HepG2 (cell line): ENCODE data around the gene ZNF687. TPM values are rescaled to one million over a fixed set of nuclear protein-coding genes. Genes with fewer than 3 reads are reported as not detected.

Experiments
- ATAC-seq: fragments of 200-7000 bp; cut with Tn5 transposase; 3 replicates; pipeline ENCODE4 v1.9.1; 2020; ENCODE audit warnings: mild to moderate bottlenecking, moderate library complexity
- BruUV-seq: library from RNA; stranded (reverse); fragments of 400-500 nt; replicated peaks from 2 replicates; lab custom pipeline; 2021; lab: Mats Ljungman, UMichigan
- CTCF ChIA-PET: fragments of 300-600 bp; formaldehyde crosslinking; extraction: SDS; loops from one replicate; lab custom pipeline; 2021; ENCODE audit warnings: low total read pairs, inconsistent platforms, low intra/inter-chr PET ratio; lab: Yijun Ruan, JAX
- POLR2A ChIA-PET: fragments of 350-600 bp; sonication (Branson Sonifier 250); formaldehyde crosslinking; loops from one replicate; lab custom pipeline; 2020; ENCODE audit warnings: antibody characterized with exemption, inconsistent platforms; lab: Yijun Ruan, JAX
- DNase-seq: peaks from one replicate; pipeline ENCODE4 v3.0.0-alpha.2; 2015; ENCODE audit warnings: low spot score
- FAIRE-seq: peaks from 3 replicates; lab custom pipeline; 2011; peaks lifted over from hg19 to GRCh38; lab: Jason Lieb, UNC
- H2AFZ ChIP-seq: one replicate; pipeline ENCODE4 v1.6.1; 2011; ENCODE audit warnings: low read length, inconsistent platforms
- H3K27ac ChIP-seq: fragments of 300-600 bp; 3 replicates; pipeline ENCODE4 v1.8.0; 2011; ENCODE audit warnings: mixed run types, mild to moderate bottlenecking, mixed read lengths, low read length, inconsistent platforms; ENCODE audit not compliant: insufficient read depth; ENCODE audit errors: extremely low read length
- H3K27me3 ChIP-seq, 2 experiments: fragments of 200-600 bp in 1 of 2; 2 replicates in 1 of 2; 3 replicates in 1 of 2; pipeline versions ENCODE4 v1.6.0 to v1.8.0; 2011; ENCODE audit warnings: low read length in 2 of 2, mild to moderate bottlenecking in 2 of 2, moderate library complexity in 2 of 2, inconsistent platforms in 1 of 2; ENCODE audit not compliant: insufficient read depth in 2 of 2, control insufficient read depth in 1 of 2
- H3K36me3 ChIP-seq, 2 experiments: fragments of 200-600 bp in 1 of 2; replicated peaks in 1 of 2; 2 replicates in 1 of 2; 3 replicates in 1 of 2; pipeline versions ENCODE4 v1.5.1 to v1.8.0; 2011; ENCODE audit warnings: low read length in 2 of 2, inconsistent platforms in 1 of 2; ENCODE audit not compliant: insufficient read depth in 2 of 2, control insufficient read depth in 1 of 2
- H3K4me1 ChIP-seq: 2 replicates; pipeline ENCODE4 v1.5.1; 2012; ENCODE audit warnings: low read length, inconsistent platforms; ENCODE audit not compliant: insufficient read depth
- H3K4me2 ChIP-seq: 2 replicates; pipeline ENCODE4 v1.6.0; 2011; ENCODE audit warnings: low read depth, low read length, inconsistent platforms
- H3K4me3 ChIP-seq, 3 experiments: fragments of 200-600 bp in 1 of 3; sonication (generic), shearing (Covaris generic) in 1 of 3; replicated peaks in 1 of 3; 2 replicates each; pipeline ENCODE4 v1.5.1; 2011 to 2016; ENCODE audit warnings: low read length in 3 of 3, inconsistent platforms in 2 of 3, low read depth in 2 of 3, mild to moderate bottlenecking in 2 of 3, control low read depth in 1 of 3, mixed read lengths in 1 of 3; ENCODE audit not compliant: insufficient read depth in 1 of 3
- H3K79me2 ChIP-seq: one replicate; pipeline ENCODE4 v1.6.1; 2011; ENCODE audit warnings: low read length, inconsistent platforms; ENCODE audit not compliant: insufficient read depth
- H3K9ac ChIP-seq: 2 replicates; pipeline ENCODE4 v1.6.0; 2011; ENCODE audit warnings: mild to moderate bottlenecking, low read depth, low read length, inconsistent platforms; ENCODE audit not compliant: insufficient read depth
- H3K9me3 ChIP-seq: 2 replicates; pipeline ENCODE4 v1.5.1; 2012; ENCODE audit warnings: mild to moderate bottlenecking, low read length
- H4K20me1 ChIP-seq: 2 replicates; pipeline ENCODE4 v1.6.0; 2011; ENCODE audit warnings: inconsistent platforms, mild to moderate bottlenecking, low read length, moderate library complexity; ENCODE audit not compliant: insufficient read depth
- ASH2L ChIP-seq: fragments of 300-600, 200-600 bp; sonication (generic); IDR thresholded peaks from 2 replicates; pipeline ENCODE4 v1.7.0; 2017; ENCODE audit warnings: low read depth, mild to moderate bottlenecking, moderate library complexity, mixed read lengths, low read length; ENCODE audit not compliant: insufficient read length
- ATF6 ChIP-seq: sonication (generic); formaldehyde crosslinking; conservative IDR thresholded peaks from 2 replicates; pipeline ENCODE4 v1.4.0; 2020; ENCODE audit warnings: missing genetic modification reagents
- FOXA3 ChIP-seq: IDR thresholded peaks from 2 replicates; pipeline ENCODE4 v1.6.1; 2016; ENCODE audit warnings: missing genetic modification reagents, missing compliant biosample characterization
- MBD4 ChIP-seq: IDR thresholded peaks from 2 replicates; pipeline ENCODE4 v1.6.1; 2012; ENCODE audit warnings: low read length, inconsistent platforms, borderline replicate concordance
- NFIC ChIP-seq: IDR thresholded peaks from 2 replicates; pipeline ENCODE4 v1.6.1; 2012; ENCODE audit warnings: mild to moderate bottlenecking, low read length, inconsistent platforms
- NR2F2 ChIP-seq: IDR thresholded peaks from 2 replicates; pipeline ENCODE4 v1.6.1; 2012; ENCODE audit warnings: low read depth, inconsistent platforms, borderline replicate concordance
- PATZ1 ChIP-seq: sonication (generic); formaldehyde crosslinking; IDR thresholded peaks from 2 replicates; pipeline ENCODE4 v1.4.0; 2020; ENCODE audit warnings: missing genetic modification reagents
- SNAPC4 ChIP-seq: sonication (generic); formaldehyde crosslinking; IDR thresholded peaks from 2 replicates; pipeline ENCODE4 v1.4.0; 2020; ENCODE audit warnings: mild to moderate bottlenecking, missing genetic modification reagents
- ZNF362 ChIP-seq: sonication (generic); formaldehyde crosslinking; IDR thresholded peaks from 2 replicates; pipeline ENCODE4 v1.4.0; 2020; ENCODE audit warnings: missing genetic modification reagents, mild to moderate bottlenecking, borderline replicate concordance
- ZNF660 ChIP-seq: sonication (generic); formaldehyde crosslinking; IDR thresholded peaks from 2 replicates; pipeline ENCODE4 v1.5.1; 2020; ENCODE audit warnings: mild to moderate bottlenecking, low read depth, missing genetic modification reagents, borderline replicate concordance
- ZUFSP ChIP-seq: sonication (generic); formaldehyde crosslinking; IDR thresholded peaks from 2 replicates; pipeline ENCODE4 v1.9.0; 2021; ENCODE audit warnings: missing genetic modification reagents, mild to moderate bottlenecking, borderline replicate concordance
- WGBS: methylation state at CpG from one replicate; pipeline ENCODE4 v1.1.6; 2017; ENCODE audit warnings: low lambda C conversion rate; 5-methylcytosine and 5-hydroxymethylcytosine counted together
- in situ Hi-C: cut with HindIII; loops from 2 replicates; pipeline ENCODE4 v1.10.0; 2017; ENCODE audit warnings: low pct_unique_long_range_greater_than_20kb; ENCODE audit not compliant: extremely low pct_ligation_motif_present
- intact Hi-C: fragments of 100-400 bp; cut with micrococcal nuclease; formaldehyde crosslinking; loops from one replicate; pipeline ENCODE4 v1.10.0; 2022; ENCODE audit not compliant: unreplicated experiment
- polyA plus RNA-seq, 8 experiments: library from polyadenylated mRNA; depleted of rRNA in 3 of 8; stranded (reverse) in 7 of 8; unstranded in 1 of 8; fragments of >200 nt; fragmentation: Illumina TruSeq in 4 of 8; extraction: Trizol in 4 of 8; gene quantifications; 2 replicates each; pipeline versions ENCODE4 v1.2.1 to v1.2.3, GENCODE V29; 2011 to 2016; ENCODE audit warnings: low read depth in 4 of 8, missing spikeins in 1 of 8, mixed read lengths in 1 of 8; ENCODE audit not compliant: insufficient read depth in 1 of 8
- total RNA-seq, 5 experiments: library from RNA; depleted of rRNA; stranded (reverse); fragments of >200 nt; fragmentation: Illumina TruSeq; extraction: Trizol; gene quantifications; 2 replicates each; pipeline ENCODE4 v1.2.3, GENCODE V29; 2016; ENCODE audit warnings: low read depth in 1 of 5

ZNF687 gene
- total and polyA plus RNA-seq, 2 of the 13 experiments (the other 11 are each of a cell fraction or from before 2014, with no cell fraction given), result 14.1 to 16.5 TPM

- H3K4me1 ChIP-seq, result no peaks in the 10 kb centered on the region
- intact Hi-C loops (no loop called here), in situ Hi-C loops (no loop called here)
- POLR2A ChIA-PET, result interaction anchor here (1.8 kb wide), 1 partner anchor 20 kb away, joined by 7 read pairs; the partner anchor contains the start of gene PSMD4
- no peaks in the 10 kb centered on the region for H3K9me3 ChIP-seq
- FAIRE-seq, result no peak
- H3K79me2 ChIP-seq, result no peaks in the 10 kb centered on the region
- no peak overlapping the region for H3K9ac ChIP-seq
- 87% methylated on average over 3 of the region's 3 CpGs for WGBS
- H3K27me3 ChIP-seq, result no peaks in the 10 kb centered on the region; a peak in 1 of 5 replicates
- no peak for DNase-seq
- no peak overlapping the region for H3K4me2 ChIP-seq
- CTCF ChIA-PET, result no interaction called here
- H3K36me3 ChIP-seq, result no peaks in the 10 kb centered on the region
- H4K20me1 ChIP-seq, result no peaks in the 10 kb centered on the region
- ATAC-seq, result no peak
- H2AFZ ChIP-seq, result no peak overlapping the region
- H3K27ac ChIP-seq, result no peak overlapping the region
- no peak overlapping the region for H3K4me3 ChIP-seq
- no TSS peak for BruUV-seq
- TF ChIP-seq MBD4, result no peak
- no peak for TF ChIP-seq NR2F2
- TF ChIP-seq PATZ1 (CRISPR knock-in tag), result no peak
- no peak for TF ChIP-seq ASH2L
- no peak for TF ChIP-seq FOXA3 (CRISPR knock-in tag)
- no peak for TF ChIP-seq ATF6 (CRISPR knock-in tag)
- TF ChIP-seq ZNF660, result no peak
- TF ChIP-seq ZNF362 (CRISPR knock-in tag), result no peak
- no peak for TF ChIP-seq NFIC
- no peak for TF ChIP-seq SNAPC4 (CRISPR knock-in tag)
- TF ChIP-seq ZUFSP (CRISPR knock-in tag), result no peak
Observed at GRCh38 chr1:151273924-151274466, 8.1 kb upstream of the ZNF687 start.
